HepG2 (cell line): ENCODE data around the gene TULP3. TPM values are rescaled to one million over a fixed set of nuclear protein-coding genes. Genes with fewer than 3 reads are reported as not detected.

ENCODE experiments used
- AFF4 ChIP-seq: sonication (generic); formaldehyde crosslinking; IDR thresholded peaks from 2 replicates; pipeline ENCODE4 v1.4.0; 2020; ENCODE audit warnings: missing genetic modification reagents
- CCDC6 ChIP-seq: sonication (generic); formaldehyde crosslinking; IDR thresholded peaks from 2 replicates; pipeline ENCODE4 v1.8.1; 2022; ENCODE audit warnings: mild to moderate bottlenecking, missing genetic modification reagents, moderate library complexity
- GTF3A ChIP-seq: sonication (generic); formaldehyde crosslinking; conservative IDR thresholded peaks from 2 replicates; pipeline ENCODE4 v1.4.0; 2020; ENCODE audit warnings: mild to moderate bottlenecking, missing genetic modification reagents
- REPIN1 ChIP-seq: sonication (generic); formaldehyde crosslinking; IDR thresholded peaks from 2 replicates; pipeline ENCODE4 v1.8.0; 2022; ENCODE audit warnings: missing genetic modification reagents, low read depth, mild to moderate bottlenecking, borderline replicate concordance
- RNF2 ChIP-seq: fragments of 450-650 bp; conservative IDR thresholded peaks from 2 replicates; pipeline ENCODE4 v1.6.1; 2016; ENCODE audit warnings: low read depth
- SNAPC5 ChIP-seq: sonication (generic); formaldehyde crosslinking; IDR thresholded peaks from 2 replicates; pipeline ENCODE4 v1.8.1; 2023; ENCODE audit warnings: mild to moderate bottlenecking, missing genetic modification reagents, borderline replicate concordance
- SOX13 ChIP-seq, 3 experiments: fragments of 450-650 bp in 1 of 3; sonication (generic) in 1 of 3; formaldehyde crosslinking in 1 of 3; IDR thresholded peaks in 2 of 3; conservative IDR thresholded peaks in 1 of 3; 2 replicates each; pipeline versions ENCODE4 v1.5.0 to v1.6.1; 2016 to 2020; ENCODE audit warnings: antibody characterized with exemption in 1 of 3, mild to moderate bottlenecking in 1 of 3, missing compliant biosample characterization in 1 of 3, missing genetic modification reagents in 1 of 3, moderate library complexity in 1 of 3
- SUZ12 ChIP-seq: fragments of 150-350 bp; IDR thresholded peaks from 2 replicates; pipeline ENCODE4 v1.6.1; 2014; ENCODE audit warnings: low read depth, low read length
- TRAFD1 ChIP-seq: sonication (generic); formaldehyde crosslinking; IDR thresholded peaks from 2 replicates; pipeline ENCODE4 v1.5.1; 2020; ENCODE audit warnings: missing genetic modification reagents, mild to moderate bottlenecking, borderline replicate concordance
- ZEB1 ChIP-seq: IDR thresholded peaks from 2 replicates; pipeline ENCODE4 v1.6.1; 2012; ENCODE audit warnings: mild to moderate bottlenecking, low read depth, inconsistent platforms; ENCODE audit not compliant: insufficient replicate concordance
- ZNF17 ChIP-seq: sonication (generic); formaldehyde crosslinking; IDR thresholded peaks from 2 replicates; pipeline ENCODE4 v1.5.0; 2020; ENCODE audit warnings: mild to moderate bottlenecking, missing genetic modification reagents
- ZNF333 ChIP-seq: sonication (generic); formaldehyde crosslinking; IDR thresholded peaks from 2 replicates; pipeline ENCODE4 v1.4.0; 2020; ENCODE audit warnings: mild to moderate bottlenecking, missing genetic modification reagents, borderline replicate concordance
- ZNF501 ChIP-seq: sonication (generic); formaldehyde crosslinking; IDR thresholded peaks from 2 replicates; pipeline ENCODE4 v1.5.1; 2020; ENCODE audit warnings: mild to moderate bottlenecking, moderate library complexity, missing genetic modification reagents
- ZSCAN21 ChIP-seq: sonication (generic); formaldehyde crosslinking; IDR thresholded peaks from 2 replicates; pipeline ENCODE4 v1.8.0; 2022; ENCODE audit warnings: mild to moderate bottlenecking, missing genetic modification reagents, moderate library complexity, borderline replicate concordance
- polyA plus RNA-seq, 8 experiments: library from polyadenylated mRNA; depleted of rRNA in 3 of 8; stranded (reverse) in 7 of 8; unstranded in 1 of 8; fragments of >200 nt; fragmentation: Illumina TruSeq in 4 of 8; extraction: Trizol in 4 of 8; gene quantifications; 2 replicates each; pipeline versions ENCODE4 v1.2.1 to v1.2.3, GENCODE V29; 2011 to 2016; ENCODE audit warnings: low read depth in 4 of 8, missing spikeins in 1 of 8, mixed read lengths in 1 of 8; ENCODE audit not compliant: insufficient read depth in 1 of 8
- total RNA-seq, 5 experiments: library from RNA; depleted of rRNA; stranded (reverse); fragments of >200 nt; fragmentation: Illumina TruSeq; extraction: Trizol; gene quantifications; 2 replicates each; pipeline ENCODE4 v1.2.3, GENCODE V29; 2016; ENCODE audit warnings: low read depth in 1 of 5
- TF ChIP-seq, protein P1 (sequence below): IDR thresholded peaks from 2 replicates; pipeline ENCODE4 v1.6.1; 2016; ENCODE audit warnings: mild to moderate bottlenecking, missing biosample characterization, missing genetic modification reagents

Gene TULP3
- total and polyA plus RNA-seq, 2 of the 13 experiments (the other 11 are each of a cell fraction or from before 2014, with no cell fraction given): 11.2 to 13.2 TPM

- TF ChIP-seq TRAFD1 (no peak), GTF3A (CRISPR knock-in tag) (no peak), REPIN1 (CRISPR knock-in tag) (0 out of 2 replicates have a peak, but pooled peaks have one; percentile 45), AFF4 (CRISPR knock-in tag) (0 out of 2 replicates have a peak, but pooled peaks have one; percentile 49), ZSCAN21 (CRISPR knock-in tag) (no peak), CCDC6 (CRISPR knock-in tag) (peak; percentile 91; the same call in 1 of the 2 replicates), SNAPC5 (CRISPR knock-in tag) (no peak), ZNF333 (0 out of 2 replicates have a peak, but pooled peaks have one; percentile 48), ZNF17 (CRISPR knock-in tag) (no peak), ZEB1 (peak; percentile 9), SOX13 (IDR thresholded peaks at IDR 0.05) (no peak), SOX13 (CRISPR knock-in tag; conservative IDR thresholded peaks at IDR 0.05 in 1 of 2, IDR thresholded peaks at IDR 0.05 in 1 of 2) (peak in 1 of 2 experiments; percentile 14; a peak in 1 of 4 replicates), RNF2 (no peak), ZNF501 (no peak), SUZ12 (no peak)
- TF ChIP-seq, protein P1, sequence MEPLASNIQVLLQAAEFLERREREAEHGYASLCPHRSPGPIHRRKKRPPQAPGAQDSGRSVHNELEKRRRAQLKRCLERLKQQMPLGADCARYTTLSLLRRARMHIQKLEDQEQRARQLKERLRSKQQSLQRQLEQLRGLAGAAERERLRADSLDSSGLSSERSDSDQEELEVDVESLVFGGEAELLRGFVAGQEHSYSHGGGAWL (CRISPR knock-in tag): peak; percentile 63; the same call in 1 of the 2 replicates
Measured at GRCh38 chr12:2959505-2960389, 69.1 kb downstream of the TULP3 start (continued).
